ENCODE measurements around the gene NFIB. TPM values are rescaled to one million over a fixed set of nuclear protein-coding genes. Genes with fewer than 3 reads are reported as not detected.

Gene NFIB
- total and polyA plus RNA-seq, 2 of the 13 experiments (the other 11 are each of a cell fraction or from before 2014, with no cell fraction given), result 0.98 to 4.6 TPM

DNA sequence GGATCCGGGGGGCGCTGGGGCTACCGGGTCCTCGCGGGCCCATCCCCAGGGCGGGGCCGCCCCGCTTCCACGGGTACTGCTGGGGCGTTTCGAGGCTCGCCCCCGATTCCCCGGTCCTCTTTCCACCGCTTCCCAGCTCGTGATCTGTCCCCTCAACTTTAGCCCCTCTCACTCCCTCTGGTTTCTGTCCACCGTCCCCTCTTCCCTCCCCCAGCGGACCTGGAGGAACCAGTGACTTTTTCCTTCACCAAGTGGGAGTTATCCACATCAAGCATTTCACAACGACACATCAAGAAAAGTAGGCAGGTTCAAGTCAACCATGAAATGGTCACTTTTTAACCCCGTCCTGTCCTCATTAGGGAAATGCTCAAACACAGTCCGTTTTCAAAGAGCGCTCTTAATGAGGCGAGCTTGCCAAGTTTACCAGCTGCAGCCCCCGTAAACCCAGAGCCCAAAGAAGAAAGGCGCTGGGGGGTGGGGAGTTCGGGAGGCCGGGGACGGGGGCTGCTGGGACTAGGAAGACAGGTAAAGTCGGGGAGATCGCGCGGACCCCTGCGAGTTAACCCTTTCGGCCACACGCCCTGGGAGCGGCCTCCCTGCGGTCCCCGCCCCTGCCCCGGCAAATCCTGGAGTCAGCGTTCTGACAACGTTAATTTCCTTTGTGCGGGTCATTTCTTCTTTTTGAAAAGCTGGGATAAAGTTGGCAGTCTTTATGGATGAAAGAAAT lies 2.1 kb upstream of the NFIB start (continued):
- TF ChIP-seq ZNF792 (CRISPR knock-in tag; IDR thresholded peaks at IDR 0.05) (no peak), RFX3 (CRISPR knock-in tag; IDR thresholded peaks at IDR 0.05) (no peak), DBP (CRISPR knock-in tag; IDR thresholded peaks at IDR 0.05; ENCODE audit: not compliant biosample characterization) (no peak), ZNF781 (CRISPR knock-in tag; IDR thresholded peaks at IDR 0.05; ENCODE audit: borderline replicate concordance, not compliant biosample characterization) (no peak)

GRCh38 chr9:14314929-14315874 lies 1.3 kb upstream of the NFIB start:
- Histone ChIP-seq H3K4me1 (ENCODE audit: insufficient read depth, low read length) (peaks cover 34% of the 10 kb centered on the region), H2AFZ (ENCODE audit: low read length) (no peak overlapping the region), H3K36me3 (replicated peaks in 1 of 2; ENCODE audit: control insufficient read depth in 1 of 2, insufficient read depth in 2 of 2, low read length in 2 of 2) (no peaks in the 10 kb centered on the region), H3K27ac (ENCODE audit: extremely low read length, insufficient read depth, low read length) (peak overlapping the region; percentile 80), H3K27me3 (ENCODE audit: control insufficient read depth in 1 of 2, insufficient read depth in 2 of 2, low read length in 2 of 2) (no peaks in the 10 kb centered on the region; a peak in 1 of 5 replicates), H3K9ac (ENCODE audit: insufficient read depth, low read depth, low read length) (peak overlapping the region; percentile 68), H3K9me3 (ENCODE audit: low read length) (no peaks in the 10 kb centered on the region), H4K20me1 (ENCODE audit: insufficient read depth, low read length) (no peaks in the 10 kb centered on the region), H3K79me2 (ENCODE audit: insufficient read depth, low read length) (peaks cover 25% of the 10 kb centered on the region), H3K4me2 (ENCODE audit: low read depth, low read length) (peak overlapping the region; percentile 72), H3K4me3 (replicated peaks in 1 of 3; ENCODE audit: insufficient read depth in 1 of 3, low read depth in 2 of 3, low read length in 3 of 3) (peak overlapping the region; percentile 66 to 75 (median 68))
- TSS peak; percentile 66 for BruUV-seq (replicated peaks)
- FAIRE-seq (no peak), ATAC-seq (peak; percentile 64), DNase-seq (ENCODE audit: low spot score) (peak; percentile 38)
- ChIA-PET POLR2A (interaction anchor here (0.6 to 0.9 kb wide), 3 partner anchors 37 to 102 kb away, joined by 3 read pairs; no protein-coding TSS in a partner anchor), CTCF (ENCODE audit: low intra/inter-chr PET ratio, low total read pairs) (no interaction called here)
- intact Hi-C loops (cut with micrococcal nuclease; ENCODE audit: unreplicated experiment) (no loop called here), in situ Hi-C loops (cut with HindIII; ENCODE audit: extremely low pct_ligation_motif_present, low pct_unique_long_range_greater_than_20kb) (no loop called here)
- 36% methylated on average over 14 of the region's 109 CpGs for WGBS (ENCODE audit: low lambda C conversion rate)
- TF ChIP-seq, protein P1, sequence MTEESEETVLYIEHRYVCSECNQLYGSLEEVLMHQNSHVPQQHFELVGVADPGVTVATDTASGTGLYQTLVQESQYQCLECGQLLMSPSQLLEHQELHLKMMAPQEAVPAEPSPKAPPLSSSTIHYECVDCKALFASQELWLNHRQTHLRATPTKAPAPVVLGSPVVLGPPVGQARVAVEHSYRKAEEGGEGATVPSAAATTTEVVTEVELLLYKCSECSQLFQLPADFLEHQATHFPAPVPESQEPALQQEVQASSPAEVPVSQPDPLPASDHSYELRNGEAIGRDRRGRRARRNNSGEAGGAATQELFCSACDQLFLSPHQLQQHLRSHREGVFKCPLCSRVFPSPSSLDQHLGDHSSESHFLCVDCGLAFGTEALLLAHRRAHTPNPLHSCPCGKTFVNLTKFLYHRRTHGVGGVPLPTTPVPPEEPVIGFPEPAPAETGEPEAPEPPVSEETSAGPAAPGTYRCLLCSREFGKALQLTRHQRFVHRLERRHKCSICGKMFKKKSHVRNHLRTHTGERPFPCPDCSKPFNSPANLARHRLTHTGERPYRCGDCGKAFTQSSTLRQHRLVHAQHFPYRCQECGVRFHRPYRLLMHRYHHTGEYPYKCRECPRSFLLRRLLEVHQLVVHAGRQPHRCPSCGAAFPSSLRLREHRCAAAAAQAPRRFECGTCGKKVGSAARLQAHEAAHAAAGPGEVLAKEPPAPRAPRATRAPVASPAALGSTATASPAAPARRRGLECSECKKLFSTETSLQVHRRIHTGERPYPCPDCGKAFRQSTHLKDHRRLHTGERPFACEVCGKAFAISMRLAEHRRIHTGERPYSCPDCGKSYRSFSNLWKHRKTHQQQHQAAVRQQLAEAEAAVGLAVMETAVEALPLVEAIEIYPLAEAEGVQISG (CRISPR knock-in tag; IDR thresholded peaks at IDR 0.05), result peak; percentile 32; the same call in 1 of the 2 replicates
- TF ChIP-seq GABPB1 (CRISPR knock-in tag; IDR thresholded peaks at IDR 0.05) (peak; percentile 56; the same call in 1 of the 2 replicates), ZGPAT (CRISPR knock-in tag; IDR thresholded peaks at IDR 0.05) (peak; percentile 23; the same call in 1 of the 2 replicates), CREB3 (CRISPR knock-in tag; IDR thresholded peaks at IDR 0.05) (peak; percentile 44; the same call in 1 of the 2 replicates), ZBTB10 (CRISPR knock-in tag; IDR thresholded peaks at IDR 0.05; ENCODE audit: borderline replicate concordance) (0 out of 2 replicates have a peak, but pooled peaks have one; percentile 50), NFIC (IDR thresholded peaks at IDR 0.05; ENCODE audit: low read length) (no peak)

All from HepG2 (cell line).